A673 (cell line): ENCODE data around the gene FBXW8. TPM values are rescaled to one million over a fixed set of nuclear protein-coding genes. Genes with fewer than 3 reads are reported as not detected.
"Not testable (repeated sequence)": the region's sequence is repeated elsewhere in the genome, so short reads cannot be mapped to it uniquely, and the experiment has no call there.

Experiments used
- BruUV-seq: library from RNA; stranded (reverse); fragments of 400-500 nt; replicated peaks from 2 replicates; lab custom pipeline; 2021; lab: Mats Ljungman, UMichigan
- CTCF ChIA-PET: fragments of 300-600 bp; sonication (Branson Sonifier 250); formaldehyde crosslinking; loops from one replicate; lab custom pipeline; 2022; ENCODE audit warnings: antibody characterized with exemption; lab: Charles Lee
- POLR2A ChIA-PET: fragments of 300-600 bp; sonication (Branson Sonifier 250); formaldehyde crosslinking; loops from one replicate; lab custom pipeline; 2022; ENCODE audit warnings: antibody characterized with exemption; ENCODE audit not compliant: low non-redundant PET; lab: Charles Lee
- DNase-seq: peaks from one replicate; pipeline ENCODE4 v3.0.0-alpha.2; 2015; ENCODE audit warnings: low spot score
- H3K27ac ChIP-seq: fragments of 200-600 bp; sonication (generic); 2 replicates; pipeline ENCODE4 v1.5.1; 2016; ENCODE audit warnings: mixed run types, low read depth, mild to moderate bottlenecking, mixed read lengths, antibody characterized with exemption, low read length; ENCODE audit not compliant: poor library complexity, severe bottlenecking
- H3K27me3 ChIP-seq: fragments of 200-600 bp; sonication (generic); replicated peaks from 2 replicates; pipeline ENCODE4 v1.6.1; 2017; ENCODE audit warnings: mixed run types, low read depth, mild to moderate bottlenecking, mixed read lengths, antibody characterized with exemption, low read length; ENCODE audit not compliant: insufficient read depth, poor library complexity
- H3K36me3 ChIP-seq: fragments of 200-600 bp; sonication (generic); 2 replicates; pipeline ENCODE4 v1.6.1; 2016; ENCODE audit warnings: mixed run types, mild to moderate bottlenecking, mixed read lengths, antibody characterized with exemption, low read length; ENCODE audit not compliant: insufficient read depth, poor library complexity, severe bottlenecking
- H3K4me1 ChIP-seq: fragments of 200-600 bp; sonication (generic); 2 replicates; pipeline ENCODE4 v1.6.1; 2017; ENCODE audit warnings: mixed run types, mild to moderate bottlenecking, mixed read lengths, antibody characterized with exemption, low read length; ENCODE audit not compliant: insufficient read depth, poor library complexity, severe bottlenecking
- H3K4me3 ChIP-seq: fragments of 200-600 bp; sonication (generic); 2 replicates; pipeline ENCODE4 v1.5.1; 2016; ENCODE audit warnings: low read depth, mixed run types, mild to moderate bottlenecking, mixed read lengths, low read length; ENCODE audit not compliant: poor library complexity, severe bottlenecking
- H3K9me3 ChIP-seq: fragments of 200-600 bp; sonication (generic); 2 replicates; pipeline ENCODE4 v1.6.1; 2016; ENCODE audit warnings: mixed run types, low read depth, mild to moderate bottlenecking, mixed read lengths, antibody characterized with exemption, low read length; ENCODE audit not compliant: poor library complexity, severe bottlenecking
- EZH2 ChIP-seq: fragments of 200-600 bp; sonication (generic); IDR thresholded peaks from 2 replicates; pipeline ENCODE4 v1.6.1; 2017; ENCODE audit warnings: borderline replicate concordance, low read depth, mild to moderate bottlenecking, mixed read lengths, antibody characterized with exemption, low read length; ENCODE audit not compliant: poor library complexity, severe bottlenecking
- intact Hi-C: fragments of 100-400 bp; cut with micrococcal nuclease; formaldehyde crosslinking; loops from one replicate; pipeline ENCODE4 v1.10.0; 2022; ENCODE audit not compliant: unreplicated experiment
- total RNA-seq: library from RNA; stranded (reverse); gene quantifications from 2 replicates; pipeline ENCODE4 v1.2.3, GENCODE V29; 2021
- TF ChIP-seq, protein P1 (sequence below): fragments of 300-800, 200-600 bp; sonication (generic); conservative IDR thresholded peaks from 2 replicates; pipeline ENCODE4 v1.5.1; 2017; ENCODE audit warnings: low read depth, mild to moderate bottlenecking, antibody characterized with exemption, low read length, moderate library complexity, mixed read lengths

The FBXW8 gene
- total RNA-seq, 1 experiment from 2014 or later = 14.8 TPM

DNA sequence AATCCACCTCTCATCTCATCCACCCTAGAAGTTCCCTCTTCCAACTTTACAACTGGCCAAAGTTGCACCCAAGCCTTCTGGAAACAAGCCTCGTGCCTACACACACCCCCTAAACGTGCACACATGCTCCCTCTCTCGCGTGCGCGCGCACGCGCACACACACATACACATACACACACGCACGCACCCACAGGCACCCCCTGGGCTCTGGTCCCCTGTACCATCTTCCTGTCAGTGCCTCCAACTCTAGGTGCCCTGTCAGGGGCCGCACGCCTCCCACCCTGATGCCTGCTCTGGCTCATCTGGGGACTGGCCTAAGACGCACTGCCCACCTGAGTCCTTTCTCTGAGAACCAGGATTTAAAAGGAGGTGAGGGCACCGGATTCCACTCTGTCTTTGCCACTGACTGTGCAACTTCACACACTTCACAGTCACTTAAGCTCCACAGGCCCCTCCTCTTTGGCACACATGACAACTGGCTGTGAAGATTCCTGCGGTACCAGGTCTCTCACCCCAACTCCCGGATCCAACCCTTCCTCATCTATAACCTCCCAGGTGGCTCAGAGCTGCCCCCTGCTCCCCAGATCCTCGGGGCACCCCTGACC lies 142.9 kb downstream of the FBXW8 start:
- TF ChIP-seq EZH2 = no peak
- TF ChIP-seq, protein P1, sequence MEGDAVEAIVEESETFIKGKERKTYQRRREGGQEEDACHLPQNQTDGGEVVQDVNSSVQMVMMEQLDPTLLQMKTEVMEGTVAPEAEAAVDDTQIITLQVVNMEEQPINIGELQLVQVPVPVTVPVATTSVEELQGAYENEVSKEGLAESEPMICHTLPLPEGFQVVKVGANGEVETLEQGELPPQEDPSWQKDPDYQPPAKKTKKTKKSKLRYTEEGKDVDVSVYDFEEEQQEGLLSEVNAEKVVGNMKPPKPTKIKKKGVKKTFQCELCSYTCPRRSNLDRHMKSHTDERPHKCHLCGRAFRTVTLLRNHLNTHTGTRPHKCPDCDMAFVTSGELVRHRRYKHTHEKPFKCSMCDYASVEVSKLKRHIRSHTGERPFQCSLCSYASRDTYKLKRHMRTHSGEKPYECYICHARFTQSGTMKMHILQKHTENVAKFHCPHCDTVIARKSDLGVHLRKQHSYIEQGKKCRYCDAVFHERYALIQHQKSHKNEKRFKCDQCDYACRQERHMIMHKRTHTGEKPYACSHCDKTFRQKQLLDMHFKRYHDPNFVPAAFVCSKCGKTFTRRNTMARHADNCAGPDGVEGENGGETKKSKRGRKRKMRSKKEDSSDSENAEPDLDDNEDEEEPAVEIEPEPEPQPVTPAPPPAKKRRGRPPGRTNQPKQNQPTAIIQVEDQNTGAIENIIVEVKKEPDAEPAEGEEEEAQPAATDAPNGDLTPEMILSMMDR = no peak
- DNase-seq = no peak
- POLR2A ChIA-PET = no interaction called here
- BruUV-seq = no TSS peak
- Histone ChIP-seq H3K27me3 (no peaks in the 10 kb centered on the region), H3K4me3 (no peak overlapping the region), H3K4me1 (no peaks in the 10 kb centered on the region), H3K36me3 (no peaks in the 10 kb centered on the region), H3K9me3 (no peaks in the 10 kb centered on the region), H3K27ac (no peak overlapping the region)
- intact Hi-C loops = no loop called here
- CTCF ChIA-PET = no interaction called here

DNA sequence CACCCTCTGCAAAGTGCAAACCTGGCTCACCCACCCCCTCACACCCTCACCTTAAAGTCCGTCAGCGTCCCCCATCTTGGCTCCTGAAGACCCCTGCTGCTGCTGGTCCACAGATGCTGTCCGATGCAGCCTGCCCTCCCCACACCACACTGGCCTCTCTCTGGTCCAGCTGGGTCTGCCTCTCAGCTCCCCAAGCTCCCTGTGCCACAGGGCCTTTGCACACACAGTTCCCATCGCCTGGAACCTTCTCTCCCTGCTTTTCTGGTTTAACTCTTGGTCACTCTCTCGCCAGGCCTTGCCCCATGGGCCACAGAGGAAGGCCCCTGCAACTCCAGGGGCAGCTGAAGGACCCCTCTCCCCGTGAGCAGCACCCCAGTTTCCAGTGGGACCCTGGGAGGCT lies 143.5 kb downstream of the FBXW8 start:
- Histone ChIP-seq H3K9me3 (no peaks in the 10 kb centered on the region), H3K27ac (no peak overlapping the region), H3K4me3 (no peak overlapping the region), H3K36me3 (no peaks in the 10 kb centered on the region), H3K4me1 (no peaks in the 10 kb centered on the region), H3K27me3 (no peaks in the 10 kb centered on the region)
- TF ChIP-seq, protein P1 = no peak
- no peak for TF ChIP-seq EZH2
- ChIA-PET POLR2A (no interaction called here), CTCF (no interaction called here)
- DNase-seq = no peak
- intact Hi-C loops = no loop called here
- BruUV-seq = no TSS peak

DNA sequence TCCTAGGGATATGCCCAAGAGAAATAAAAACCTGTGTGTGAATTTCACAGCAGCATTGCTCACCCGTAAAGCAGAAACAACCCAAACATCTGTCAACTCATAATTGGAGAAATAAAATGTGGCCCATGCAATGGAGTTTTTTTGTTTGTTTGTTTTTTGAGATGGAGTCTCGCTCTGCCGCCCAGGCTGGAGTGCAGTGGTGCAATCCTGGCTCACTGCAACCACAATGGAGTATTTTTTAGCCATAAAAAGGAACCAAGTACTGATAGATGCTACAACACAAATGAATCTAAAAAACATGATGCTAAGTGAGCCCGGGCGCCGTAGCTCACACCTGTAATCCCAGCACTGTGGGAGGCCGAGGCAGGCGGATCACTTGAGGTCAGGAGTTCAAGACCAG lies 146.9 kb downstream of the FBXW8 start:
- H3K27me3 ChIP-seq, intact Hi-C loops, POLR2A ChIA-PET, H3K36me3 ChIP-seq, CTCF ChIA-PET, DNase-seq, H3K4me1 ChIP-seq, H3K4me3 ChIP-seq, H3K27ac ChIP-seq, BruUV-seq, H3K9me3 ChIP-seq: not testable (repeated sequence)

DNA sequence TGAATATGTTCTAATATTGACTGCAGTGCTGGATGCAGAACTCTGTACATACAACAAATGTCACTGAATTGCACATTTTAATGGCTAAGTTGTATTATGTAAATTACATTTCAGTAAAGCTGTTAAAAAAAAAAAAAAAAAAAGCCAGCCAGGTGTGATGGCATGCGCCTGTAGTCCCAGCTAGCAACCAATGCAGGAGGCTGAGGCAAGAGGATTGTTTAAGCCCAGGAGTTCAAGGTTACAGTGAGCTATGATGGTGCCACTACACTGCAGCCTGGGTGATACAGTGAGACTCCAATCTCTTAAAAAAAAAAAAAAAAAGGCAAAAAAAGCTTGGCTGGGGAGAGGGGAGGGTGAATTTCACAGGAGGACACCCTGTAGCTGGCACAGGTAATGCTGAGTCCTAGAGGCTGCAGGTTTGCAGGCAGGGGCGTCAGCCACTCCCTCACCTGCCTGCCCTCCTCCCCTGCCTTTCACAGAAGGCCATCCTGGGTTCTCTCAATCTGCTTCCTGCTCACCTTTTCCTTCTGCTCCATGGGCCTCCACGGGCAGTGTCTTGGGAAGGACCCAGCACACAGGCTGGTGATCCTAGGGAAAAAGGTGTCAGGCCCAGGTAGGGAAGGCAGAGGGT lies 147.8 kb downstream of the FBXW8 start:
- H3K9me3 ChIP-seq = no peaks in the 10 kb centered on the region
- CTCF ChIA-PET = no interaction called here
- intact Hi-C loops = no loop called here
- TF ChIP-seq, protein P1 = no peak
- TF ChIP-seq EZH2 = no peak
- no TSS peak for BruUV-seq
- no peak overlapping the region for H3K4me3 ChIP-seq
- H3K27me3 ChIP-seq = no peaks in the 10 kb centered on the region
- POLR2A ChIA-PET = no interaction called here
- no peak overlapping the region for H3K27ac ChIP-seq
- DNase-seq = no peak
- H3K4me1 ChIP-seq = no peaks in the 10 kb centered on the region
- H3K36me3 ChIP-seq = no peaks in the 10 kb centered on the region
